OCI-LY7 (cell line): ENCODE data around the gene NEDD9. TPM values are rescaled to one million over a fixed set of nuclear protein-coding genes. Genes with fewer than 3 reads are reported as not detected.

Source experiments
- BruUV-seq: library from RNA; stranded (reverse); fragments of 400-500 nt; replicated peaks from 2 replicates; lab custom pipeline; 2021; lab: Mats Ljungman, UMichigan
- CTCF ChIA-PET: fragments of 300-600 bp; sonication (Branson Sonifier 250); formaldehyde crosslinking; loops from one replicate; lab custom pipeline; 2022; ENCODE audit warnings: antibody characterized with exemption; ENCODE audit not compliant: unreplicated experiment; lab: Charles Lee
- POLR2A ChIA-PET: fragments of 300-600 bp; sonication (Branson Sonifier 250); formaldehyde crosslinking; loops from one replicate; lab custom pipeline; 2022; ENCODE audit warnings: antibody characterized with exemption; lab: Charles Lee
- DNase-seq: peaks from one replicate; pipeline ENCODE4 v3.0.0-alpha.2; 2015; ENCODE audit warnings: low spot score
- H2AFZ ChIP-seq: fragments of 200-600 bp; sonication (generic), shearing (Covaris generic); 2 replicates; pipeline ENCODE4 v1.6.1; 2014; ENCODE audit warnings: mild to moderate bottlenecking, antibody characterized with exemption, low read length, moderate library complexity
- H3K27ac ChIP-seq: fragments of 200-600 bp; sonication (generic); 2 replicates; pipeline ENCODE4 v1.5.1; 2014; ENCODE audit warnings: mixed run types, low read depth, mild to moderate bottlenecking, moderate library complexity, low read length, inconsistent platforms; ENCODE audit not compliant: poor library complexity, severe bottlenecking
- H3K36me3 ChIP-seq: fragments of 200-600 bp; sonication (generic); 2 replicates; pipeline ENCODE4 v1.6.1; 2014; ENCODE audit warnings: mild to moderate bottlenecking, antibody characterized with exemption, low read length, moderate library complexity, mixed read lengths; ENCODE audit not compliant: insufficient read depth
- H3K4me1 ChIP-seq: fragments of 200-600 bp; sonication (generic); 2 replicates; pipeline ENCODE4 v1.5.1; 2014; ENCODE audit warnings: mild to moderate bottlenecking, low read length; ENCODE audit not compliant: insufficient read depth, poor library complexity, severe bottlenecking
- H3K4me2 ChIP-seq: fragments of 200-600 bp; sonication (generic); 2 replicates; pipeline ENCODE4 v1.6.1; 2014; ENCODE audit warnings: mild to moderate bottlenecking, low read length
- H3K4me3 ChIP-seq: fragments of 200-600 bp; sonication (generic); 2 replicates; pipeline ENCODE4 v1.5.1; 2014; ENCODE audit warnings: mild to moderate bottlenecking, low read depth, low read length; ENCODE audit not compliant: poor library complexity, severe bottlenecking
- H3K79me2 ChIP-seq: fragments of 200-600 bp; sonication (generic); 2 replicates; pipeline ENCODE4 v1.6.1; 2016; ENCODE audit warnings: low read depth, mild to moderate bottlenecking, low read length, moderate library complexity, mixed read lengths; ENCODE audit not compliant: insufficient read depth
- H3K9me2 ChIP-seq: fragments of 200-600 bp; sonication (generic); 2 replicates; pipeline ENCODE4 v1.6.1; 2016; ENCODE audit warnings: mild to moderate bottlenecking, low read length, mixed read lengths; ENCODE audit not compliant: insufficient read depth
- H3K9me3 ChIP-seq: fragments of 200-600 bp; sonication (generic); 2 replicates; pipeline ENCODE4 v1.6.1; 2014; ENCODE audit warnings: mild to moderate bottlenecking, mixed run types, low read length, mixed read lengths
- H4K20me1 ChIP-seq: fragments of 200-600 bp; sonication (generic); 2 replicates; pipeline ENCODE4 v1.6.1; 2014; ENCODE audit warnings: mild to moderate bottlenecking, antibody characterized with exemption, low read length, moderate library complexity, mixed read lengths; ENCODE audit not compliant: insufficient read depth
- EZH2phosphoT487 ChIP-seq: fragments of 200-600 bp; sonication (generic); IDR thresholded peaks from 2 replicates; pipeline ENCODE4 v1.6.1; 2018; ENCODE audit warnings: low read depth, borderline replicate concordance, mild to moderate bottlenecking, mixed run types, antibody characterized with exemption, low read length, moderate library complexity, mixed read lengths
- intact Hi-C: fragments of 100-400 bp; cut with micrococcal nuclease; formaldehyde crosslinking; loops from one replicate; pipeline ENCODE4 v1.10.0; 2022; ENCODE audit not compliant: unreplicated experiment
- total RNA-seq, 2 experiments: library from RNA; depleted of rRNA in 1 of 2; stranded (reverse); fragments of >200 nt in 1 of 2; shearing (Covaris generic) in 1 of 2; gene quantifications; 2 replicates each; pipeline ENCODE4 v1.2.3, GENCODE V29; 2014 to 2022
- TF ChIP-seq, protein P1 (sequence below): fragments of 200-600 bp; sonication (generic); conservative IDR thresholded peaks from 2 replicates; pipeline ENCODE4 v1.5.1; 2014; ENCODE audit warnings: mild to moderate bottlenecking, antibody characterized with exemption, low read length, moderate library complexity, mixed read lengths

NEDD9 gene
- total RNA-seq, 2 experiments from 2014 or later = 13.0 to 41.6 TPM

DNA sequence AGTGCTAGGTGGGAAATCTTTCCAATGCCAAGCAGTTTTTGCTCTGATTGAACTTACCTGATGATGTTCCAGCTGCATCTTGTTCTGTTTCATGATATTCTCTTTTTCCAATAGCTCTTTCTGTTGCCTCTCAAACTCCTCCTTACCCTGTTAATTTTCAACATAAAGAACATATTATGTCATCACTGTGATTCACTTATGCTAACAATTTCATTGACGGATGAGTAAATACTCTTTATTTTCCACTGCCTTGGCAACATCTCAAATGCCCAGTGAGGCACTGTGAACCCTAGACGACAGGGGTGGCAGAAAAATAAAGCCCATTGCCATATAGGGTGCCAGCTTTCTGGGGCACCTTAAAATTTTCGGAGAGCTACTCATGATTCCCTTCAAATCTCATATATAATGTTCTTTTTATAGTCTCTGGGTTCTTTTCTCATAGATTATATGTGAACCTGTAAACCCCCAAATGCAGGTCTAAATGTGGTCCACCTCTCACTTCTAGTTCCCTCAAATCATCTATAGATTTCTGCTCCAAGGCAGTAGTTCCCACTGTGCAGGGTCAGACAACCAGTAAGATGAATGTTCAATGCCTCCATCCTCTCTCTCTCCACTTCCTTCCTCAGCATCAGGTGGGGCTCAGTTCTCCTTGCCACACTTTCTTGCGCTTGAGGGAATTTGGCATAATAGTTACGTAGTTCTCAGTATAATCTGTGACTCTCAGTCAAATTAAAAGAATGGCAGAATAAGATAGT lies 44.1 kb downstream of the NEDD9 start:
- no TSS peak for BruUV-seq
- H4K20me1 ChIP-seq = no peaks in the 10 kb centered on the region
- H3K36me3 ChIP-seq = peaks cover 4% of the 10 kb centered on the region
- H3K9me2 ChIP-seq = no peaks in the 10 kb centered on the region
- no peaks in the 10 kb centered on the region for H3K79me2 ChIP-seq
- intact Hi-C loops = no loop called here
- DNase-seq = no peak
- no peak overlapping the region for H3K4me3 ChIP-seq
- no peak for TF ChIP-seq EZH2phosphoT487
- TF ChIP-seq, protein P1, sequence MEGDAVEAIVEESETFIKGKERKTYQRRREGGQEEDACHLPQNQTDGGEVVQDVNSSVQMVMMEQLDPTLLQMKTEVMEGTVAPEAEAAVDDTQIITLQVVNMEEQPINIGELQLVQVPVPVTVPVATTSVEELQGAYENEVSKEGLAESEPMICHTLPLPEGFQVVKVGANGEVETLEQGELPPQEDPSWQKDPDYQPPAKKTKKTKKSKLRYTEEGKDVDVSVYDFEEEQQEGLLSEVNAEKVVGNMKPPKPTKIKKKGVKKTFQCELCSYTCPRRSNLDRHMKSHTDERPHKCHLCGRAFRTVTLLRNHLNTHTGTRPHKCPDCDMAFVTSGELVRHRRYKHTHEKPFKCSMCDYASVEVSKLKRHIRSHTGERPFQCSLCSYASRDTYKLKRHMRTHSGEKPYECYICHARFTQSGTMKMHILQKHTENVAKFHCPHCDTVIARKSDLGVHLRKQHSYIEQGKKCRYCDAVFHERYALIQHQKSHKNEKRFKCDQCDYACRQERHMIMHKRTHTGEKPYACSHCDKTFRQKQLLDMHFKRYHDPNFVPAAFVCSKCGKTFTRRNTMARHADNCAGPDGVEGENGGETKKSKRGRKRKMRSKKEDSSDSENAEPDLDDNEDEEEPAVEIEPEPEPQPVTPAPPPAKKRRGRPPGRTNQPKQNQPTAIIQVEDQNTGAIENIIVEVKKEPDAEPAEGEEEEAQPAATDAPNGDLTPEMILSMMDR = no peak
- no peaks in the 10 kb centered on the region for H3K4me1 ChIP-seq
- ChIA-PET POLR2A (interaction anchor here (0.7 to 1.6 kb wide), 4 partner anchors 11 to 342 kb away, joined by 3 to 5 read pairs (median 3); no protein-coding TSS in a partner anchor), CTCF (no interaction called here)
- no peaks in the 10 kb centered on the region for H3K9me3 ChIP-seq
- no peak overlapping the region for H2AFZ ChIP-seq
- H3K4me2 ChIP-seq = no peak overlapping the region
- no peak overlapping the region for H3K27ac ChIP-seq

DNA sequence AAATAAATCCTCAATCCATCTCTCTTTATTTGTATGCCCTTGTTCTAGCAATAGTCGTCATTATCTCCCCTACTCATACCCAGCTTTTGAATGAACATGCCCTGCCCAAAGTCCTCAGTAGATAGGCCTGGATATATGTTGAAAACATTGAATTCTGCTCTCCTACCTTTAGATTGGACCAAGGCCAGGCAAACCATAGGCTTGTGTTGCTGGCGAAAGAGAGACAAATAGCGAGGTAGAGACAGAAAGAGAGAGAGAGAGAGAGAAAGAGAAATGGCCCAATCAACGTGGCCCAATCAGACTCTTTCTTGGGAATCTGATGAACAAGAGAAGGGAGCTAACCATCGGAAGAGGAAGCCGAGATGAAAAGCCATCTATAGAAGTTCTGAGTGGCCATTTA lies 45.2 kb downstream of the NEDD9 start:
- TF ChIP-seq, protein P1 = no peak
- no peak for TF ChIP-seq EZH2phosphoT487

DNA sequence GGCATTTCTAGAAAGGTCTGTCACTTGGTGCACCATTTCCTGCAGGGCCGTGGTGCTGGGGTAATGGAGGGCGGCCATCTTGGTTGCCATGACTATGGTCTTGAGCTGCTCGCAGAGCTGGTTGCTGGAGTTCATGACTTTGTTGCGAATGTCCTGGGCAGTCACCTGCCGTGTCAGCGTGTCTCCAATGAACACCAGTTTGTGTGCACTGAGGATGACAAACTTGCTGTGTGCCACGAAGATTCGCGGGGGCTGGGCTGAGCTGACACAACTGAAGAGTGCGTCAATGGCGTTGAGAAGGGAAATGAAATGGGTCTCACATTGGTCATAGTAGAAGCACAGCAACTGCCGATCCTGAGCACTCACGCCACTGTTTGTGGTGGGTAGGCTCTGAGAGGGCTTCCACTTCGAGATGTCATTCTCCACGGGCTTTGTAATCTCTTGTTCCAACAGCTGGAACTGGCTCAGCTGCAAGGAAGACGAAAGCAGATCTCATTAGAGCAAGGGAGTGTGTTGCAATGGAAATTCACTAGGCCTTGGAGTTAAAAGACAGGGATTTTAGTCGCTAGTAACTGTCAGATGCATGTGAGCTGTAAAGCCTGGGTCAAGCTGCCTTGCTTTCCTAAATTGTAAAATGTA lies 47.1 kb downstream of the NEDD9 start:
- H3K79me2 ChIP-seq = no peaks in the 10 kb centered on the region
- no peaks in the 10 kb centered on the region for H3K9me3 ChIP-seq
- TF ChIP-seq, protein P1 = no peak
- TF ChIP-seq EZH2phosphoT487 = no peak
- no peaks in the 10 kb centered on the region for H3K4me1 ChIP-seq
- H2AFZ ChIP-seq = no peak overlapping the region
- POLR2A ChIA-PET = no interaction called here
- no TSS peak for BruUV-seq
- peaks cover 4% of the 10 kb centered on the region for H3K36me3 ChIP-seq
- H4K20me1 ChIP-seq = no peaks in the 10 kb centered on the region
- no peaks in the 10 kb centered on the region for H3K9me2 ChIP-seq
- intact Hi-C loops = no loop called here
- H3K4me3 ChIP-seq = no peak overlapping the region
- no peak for DNase-seq
- no peak overlapping the region for H3K27ac ChIP-seq
- H3K4me2 ChIP-seq = no peak overlapping the region
- CTCF ChIA-PET = no interaction called here

More for the DNA sequence above, 45.2 kb downstream of the NEDD9 start:
- no peaks in the 10 kb centered on the region for H3K79me2 ChIP-seq
- H3K27ac ChIP-seq = no peak overlapping the region
- no peak overlapping the region for H2AFZ ChIP-seq
- H3K9me3 ChIP-seq = no peaks in the 10 kb centered on the region
- BruUV-seq = no TSS peak
- no peak for DNase-seq
- H4K20me1 ChIP-seq = no peaks in the 10 kb centered on the region
- no peak overlapping the region for H3K4me3 ChIP-seq
- POLR2A ChIA-PET = interaction anchor here (1.2 to 1.5 kb wide), 2 partner anchors 17 to 343 kb away, joined by 3 read pairs; no protein-coding TSS in a partner anchor
- no peaks in the 10 kb centered on the region for H3K9me2 ChIP-seq
- peaks cover 4% of the 10 kb centered on the region for H3K36me3 ChIP-seq
- H3K4me1 ChIP-seq = no peaks in the 10 kb centered on the region
- intact Hi-C loops = no loop called here
- CTCF ChIA-PET = no interaction called here
- H3K4me2 ChIP-seq = no peak overlapping the region
